Trophoblast cell (in vitro differentiated cells and primary cell): ENCODE results near the gene ABAT.

Experiments used
- DNase-seq, 2 donors: peaks; one replicate each; pipeline ENCODE4 v3.0.0-alpha.2; 2016
- H2AFZ ChIP-seq: 2 replicates; pipeline ENCODE4 v1.6.1; 2013; ENCODE audit warnings: low read length, moderate library complexity, mild to moderate bottlenecking; ENCODE audit not compliant: insufficient read depth, poor library complexity
- H2AK5ac ChIP-seq: 2 replicates; pipeline ENCODE4 v1.6.1; 2013; ENCODE audit warnings: mild to moderate bottlenecking, low read length
- H2BK120ac ChIP-seq: 2 replicates; pipeline ENCODE4 v1.6.1; 2013; ENCODE audit warnings: low read length, mild to moderate bottlenecking, moderate library complexity; ENCODE audit not compliant: insufficient read depth, poor library complexity
- H2BK12ac ChIP-seq: 2 replicates; pipeline ENCODE4 v1.6.1; 2013; ENCODE audit warnings: mild to moderate bottlenecking, low read length, moderate library complexity
- H2BK5ac ChIP-seq: 2 replicates; pipeline ENCODE4 v1.6.1; 2013; ENCODE audit warnings: low read length, low read depth, moderate library complexity, mild to moderate bottlenecking; ENCODE audit not compliant: poor library complexity
- H3K14ac ChIP-seq: 2 replicates; pipeline ENCODE4 v1.6.1; 2013; ENCODE audit warnings: mild to moderate bottlenecking, low read length
- H3K18ac ChIP-seq: 2 replicates; pipeline ENCODE4 v1.6.1; 2013; ENCODE audit warnings: mild to moderate bottlenecking, low read length
- H3K23ac ChIP-seq: 2 replicates; pipeline ENCODE4 v1.6.1; 2013; ENCODE audit warnings: low read length
- H3K27ac ChIP-seq: 2 replicates; pipeline ENCODE4 v1.5.1; 2013; ENCODE audit warnings: low read depth, mild to moderate bottlenecking, inconsistent platforms, low read length, moderate library complexity
- H3K27me3 ChIP-seq: 2 replicates; pipeline ENCODE4 v1.6.1; 2013; ENCODE audit warnings: inconsistent platforms, mild to moderate bottlenecking, low read length, moderate library complexity; ENCODE audit not compliant: insufficient read depth
- H3K36me3 ChIP-seq, 2 experiments: 1 replicate in 1 of 2; 2 replicates in 1 of 2; pipeline ENCODE4 v1.6.1; 2013; ENCODE audit warnings: low read length in 2 of 2, mild to moderate bottlenecking in 2 of 2, moderate library complexity in 1 of 2; ENCODE audit not compliant: insufficient read depth in 2 of 2, control insufficient read depth in 1 of 2
- H3K4ac ChIP-seq: 2 replicates; pipeline ENCODE4 v1.6.1; 2013; ENCODE audit warnings: low read depth, mild to moderate bottlenecking, low read length, moderate library complexity
- H3K4me1 ChIP-seq, 2 experiments: 1 replicate in 1 of 2; 2 replicates in 1 of 2; pipeline ENCODE4 v1.6.1; 2013; ENCODE audit warnings: low read length in 2 of 2, mild to moderate bottlenecking in 2 of 2, moderate library complexity in 1 of 2; ENCODE audit not compliant: insufficient read depth in 2 of 2, control insufficient read depth in 1 of 2
- H3K4me2 ChIP-seq: 2 replicates; pipeline ENCODE4 v1.6.1; 2013; ENCODE audit warnings: inconsistent platforms, mild to moderate bottlenecking, low read length, moderate library complexity
- H3K4me3 ChIP-seq: 2 replicates; pipeline ENCODE4 v1.5.1; 2013; ENCODE audit warnings: mild to moderate bottlenecking, low read depth, low read length, inconsistent platforms
- H3K79me1 ChIP-seq: one replicate; pipeline ENCODE4 v1.6.1; 2013; ENCODE audit warnings: low read length
- H3K79me2 ChIP-seq: 2 replicates; pipeline ENCODE4 v1.6.1; 2013; ENCODE audit warnings: low read length, mild to moderate bottlenecking; ENCODE audit not compliant: control insufficient read depth, insufficient read depth, poor library complexity
- H3K9ac ChIP-seq: 2 replicates; pipeline ENCODE4 v1.6.1; 2013; ENCODE audit warnings: mild to moderate bottlenecking, low read length
- H3K9me3 ChIP-seq: 2 replicates; pipeline ENCODE4 v1.6.1; 2013; ENCODE audit warnings: low read depth, mild to moderate bottlenecking, control low read depth, inconsistent platforms, low read length; ENCODE audit not compliant: insufficient read depth
- H4K12ac ChIP-seq: 2 replicates; pipeline ENCODE4 v1.6.1; 2013; ENCODE audit warnings: low read depth, mild to moderate bottlenecking, low read length, moderate library complexity
- H4K8ac ChIP-seq: 2 replicates; pipeline ENCODE4 v1.6.1; 2013; ENCODE audit warnings: low read depth, mild to moderate bottlenecking, low read length, moderate library complexity
- H4K91ac ChIP-seq: one replicate; pipeline ENCODE4 v1.6.1; 2013; ENCODE audit warnings: low read depth, mild to moderate bottlenecking, low read length, moderate library complexity
- WGBS: extraction: QIAGEN DNeasy Blood & Tissue Kit; methylation state at CpG from one replicate; pipeline ENCODE4 v1.1.7; 2013; ENCODE audit warnings: missing lambda C conversion rate; ENCODE audit not compliant: insufficient read length, insufficient coverage; ENCODE audit errors: extremely low coverage; 5-methylcytosine and 5-hydroxymethylcytosine counted together

The ABAT gene

GRCh38 chr16:8722025-8722348 is 47.6 kb downstream of the ABAT start:
- no peak for DNase-seq
- Histone ChIP-seq H2AFZ (no peak overlapping the region), H3K36me3 (no peaks in the 10 kb centered on the region), H3K79me1 (no peaks in the 10 kb centered on the region), H4K8ac (no peak overlapping the region), H3K9me3 (no peaks in the 10 kb centered on the region), H3K4me3 (no peak overlapping the region), H2BK120ac (no peak overlapping the region), H3K4me2 (no peak overlapping the region), H3K27ac (no peak overlapping the region), H3K4me1 (no peaks in the 10 kb centered on the region), H3K14ac (no peak overlapping the region), H3K9ac (no peak overlapping the region), H3K4ac (no peak overlapping the region), H3K27me3 (no peaks in the 10 kb centered on the region), H3K79me2 (no peaks in the 10 kb centered on the region), H2BK12ac (no peak overlapping the region), H3K18ac (no peak overlapping the region), H3K23ac (no peak overlapping the region), H2BK5ac (no peak overlapping the region), H2AK5ac (no peak overlapping the region), H4K12ac (no peak overlapping the region), H4K91ac (no peak overlapping the region)
- WGBS, result no CpG with 5 or more reads among the region's 4 CpGs

DNA sequence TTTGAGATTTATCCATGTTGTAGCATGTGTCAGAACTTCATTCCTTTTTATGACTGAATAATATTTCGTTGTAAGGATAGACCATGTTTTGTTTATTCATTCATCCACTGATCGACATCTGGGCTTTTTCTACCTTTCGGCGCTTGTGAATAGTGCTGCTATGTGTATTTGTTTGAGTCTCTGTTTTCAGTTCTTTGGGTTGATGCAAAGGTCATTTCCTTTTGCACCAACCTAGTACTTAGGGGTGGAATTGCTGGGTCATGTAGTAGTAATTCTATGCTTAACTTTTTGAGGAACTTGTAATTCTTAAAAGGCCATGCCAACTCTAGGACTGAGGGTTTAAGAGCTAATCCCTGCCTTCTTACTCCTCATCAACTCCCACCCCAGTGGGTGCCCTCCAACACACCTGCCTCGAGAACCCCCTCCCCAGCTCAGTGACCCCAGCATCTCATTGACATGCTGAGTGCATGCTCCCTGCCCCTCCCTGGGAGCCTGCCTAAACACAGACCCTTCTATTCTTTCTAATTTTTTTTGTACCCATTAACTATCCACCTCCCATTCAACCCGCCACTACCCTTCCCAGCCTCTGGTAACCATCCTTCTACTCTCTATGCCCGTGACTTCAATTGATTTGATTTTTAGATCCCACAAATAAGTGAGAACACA is 51.2 kb downstream of the ABAT start:
- no peaks in the 10 kb centered on the region for H3K79me2 ChIP-seq
- H2AFZ ChIP-seq, result no peak overlapping the region
- no peak overlapping the region for H3K9ac ChIP-seq
- H4K8ac ChIP-seq, result no peak overlapping the region
- H3K14ac ChIP-seq, result no peak overlapping the region
- no peak overlapping the region for H3K27ac ChIP-seq
- H3K4me1 ChIP-seq, result no peaks in the 10 kb centered on the region
- no peak overlapping the region for H2BK5ac ChIP-seq
- WGBS, result no CpG with 5 or more reads among the region's 7 CpGs
- H3K4me2 ChIP-seq, result no peak overlapping the region
- no peak overlapping the region for H4K91ac ChIP-seq
- no peak overlapping the region for H3K4me3 ChIP-seq
- H2BK12ac ChIP-seq, result no peak overlapping the region
- no peak overlapping the region for H2BK120ac ChIP-seq
- H3K79me1 ChIP-seq, result no peaks in the 10 kb centered on the region
- no peak overlapping the region for H2AK5ac ChIP-seq
- no peak for DNase-seq
- no peak overlapping the region for H4K12ac ChIP-seq
- H3K27me3 ChIP-seq, result no peaks in the 10 kb centered on the region
- H3K18ac ChIP-seq, result no peak overlapping the region
- H3K23ac ChIP-seq, result no peak overlapping the region
- H3K9me3 ChIP-seq, result no peaks in the 10 kb centered on the region
- no peak overlapping the region for H3K4ac ChIP-seq
- no peaks in the 10 kb centered on the region for H3K36me3 ChIP-seq

DNA sequence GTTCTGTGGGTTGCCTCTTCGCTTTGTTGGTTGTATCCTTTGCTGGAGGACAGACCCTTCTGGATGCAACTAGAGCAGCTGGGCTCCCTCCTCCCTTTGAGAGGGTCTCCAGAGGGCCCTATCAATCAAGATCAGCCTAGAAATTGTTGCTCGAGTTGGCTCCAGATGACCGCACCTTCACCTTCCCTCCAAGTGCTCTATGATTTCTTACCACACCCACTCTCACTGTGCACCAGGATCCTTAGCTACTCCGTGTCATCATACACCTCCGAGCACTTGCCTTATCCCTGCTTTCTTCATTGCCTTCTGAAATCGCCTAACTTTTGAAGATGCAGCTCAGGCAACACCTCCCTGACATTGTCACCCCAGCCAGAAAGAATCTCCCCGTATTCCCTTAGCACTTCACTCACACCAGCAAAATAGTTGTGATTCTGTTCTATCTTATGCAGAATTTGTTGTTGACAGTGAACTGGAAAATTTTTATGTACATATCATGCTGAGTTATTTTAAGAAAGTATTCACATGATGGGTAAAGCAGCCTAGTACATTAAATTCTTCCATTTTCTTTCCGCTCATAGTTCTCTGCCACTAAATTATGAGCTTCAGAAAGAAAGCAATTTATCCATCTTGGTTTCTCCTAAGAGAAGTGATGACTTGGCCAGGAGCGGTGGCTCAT is 52.9 kb downstream of the ABAT start:
- Histone ChIP-seq H3K27ac (no peak overlapping the region), H4K91ac (no peak overlapping the region), H3K9me3 (no peaks in the 10 kb centered on the region), H3K27me3 (no peaks in the 10 kb centered on the region), H3K79me2 (no peaks in the 10 kb centered on the region), H3K4me2 (no peak overlapping the region), H2BK120ac (no peak overlapping the region), H3K9ac (no peak overlapping the region), H3K14ac (no peak overlapping the region), H2AK5ac (no peak overlapping the region), H3K4ac (no peak overlapping the region), H3K79me1 (no peaks in the 10 kb centered on the region), H3K23ac (no peak overlapping the region), H4K12ac (no peak overlapping the region), H3K36me3 (no peaks in the 10 kb centered on the region), H2AFZ (no peak overlapping the region), H4K8ac (no peak overlapping the region), H2BK12ac (no peak overlapping the region), H3K4me1 (no peaks in the 10 kb centered on the region), H2BK5ac (no peak overlapping the region), H3K4me3 (no peak overlapping the region), H3K18ac (no peak overlapping the region)
- no CpG with 5 or more reads among the region's 9 CpGs for WGBS
- no peak for DNase-seq

GRCh38 chr16:8727857-8728618 is 53.6 kb downstream of the ABAT start:
- Histone ChIP-seq H3K27me3 (no peaks in the 10 kb centered on the region), H4K8ac (no peak overlapping the region), H2AK5ac (no peak overlapping the region), H3K4ac (no peak overlapping the region), H2BK12ac (no peak overlapping the region), H3K27ac (no peak overlapping the region), H3K4me2 (no peak overlapping the region), H3K4me3 (no peak overlapping the region), H2AFZ (no peak overlapping the region), H3K9me3 (no peaks in the 10 kb centered on the region), H3K79me2 (no peaks in the 10 kb centered on the region), H3K4me1 (no peaks in the 10 kb centered on the region), H3K36me3 (no peaks in the 10 kb centered on the region), H3K23ac (no peak overlapping the region), H4K12ac (no peak overlapping the region), H3K79me1 (no peaks in the 10 kb centered on the region), H3K18ac (no peak overlapping the region), H3K9ac (no peak overlapping the region), H2BK5ac (no peak overlapping the region), H4K91ac (no peak overlapping the region), H2BK120ac (no peak overlapping the region), H3K14ac (no peak overlapping the region)
- WGBS, result no CpG with 5 or more reads among the region's 13 CpGs
- no peak for DNase-seq
